GM12874 (cell line): ENCODE data around the gene SH2D1A.

Experiments
- CTCF ChIP-seq: IDR thresholded peaks from 2 replicates; pipeline ENCODE4 v1.5.1; 2011; ENCODE audit warnings: low read depth, mild to moderate bottlenecking, control low read depth, low read length, moderate library complexity; ENCODE audit not compliant: insufficient read depth

SH2D1A gene

GRCh38 chrX:124413244-124413643 lies 66.9 kb downstream of the SH2D1A start:
- no peak for TF ChIP-seq CTCF

GRCh38 chrX:124414281-124414680 lies 67.9 kb downstream of the SH2D1A start:
- TF ChIP-seq CTCF, result no peak

DNA sequence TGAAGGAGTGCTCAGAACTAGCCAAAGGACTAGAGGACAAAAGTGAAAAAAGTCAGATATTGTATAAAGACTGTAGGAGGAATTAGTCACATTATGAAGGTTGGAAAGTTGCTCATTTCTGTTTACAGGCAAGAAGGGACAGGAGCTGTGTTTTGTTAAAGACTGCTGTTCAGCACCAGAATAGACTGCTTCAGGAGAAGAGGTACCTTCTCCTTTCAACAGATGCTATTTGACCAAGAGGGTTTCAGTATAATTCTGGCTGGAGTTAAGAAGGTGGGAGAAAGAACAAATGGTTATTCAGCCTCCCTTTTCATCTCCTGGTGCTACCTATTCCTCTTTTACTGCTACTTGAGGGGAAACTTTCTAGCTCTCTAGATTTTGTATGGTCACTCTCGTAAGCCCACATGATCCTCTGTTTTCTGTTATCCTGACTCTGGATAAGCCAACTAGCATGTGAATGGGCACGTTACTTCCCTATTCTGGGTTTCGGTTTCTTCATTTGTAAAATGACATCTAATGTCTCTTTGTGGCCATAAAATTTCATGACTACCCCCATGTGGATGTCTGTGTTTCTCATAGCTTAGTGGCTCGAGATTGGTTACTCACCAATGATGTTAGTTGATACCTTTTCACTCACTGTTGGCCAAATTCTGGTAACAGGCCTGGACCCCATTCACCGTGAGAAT lies 68.9 kb downstream of the SH2D1A start:
- TF ChIP-seq CTCF, result no peak

DNA sequence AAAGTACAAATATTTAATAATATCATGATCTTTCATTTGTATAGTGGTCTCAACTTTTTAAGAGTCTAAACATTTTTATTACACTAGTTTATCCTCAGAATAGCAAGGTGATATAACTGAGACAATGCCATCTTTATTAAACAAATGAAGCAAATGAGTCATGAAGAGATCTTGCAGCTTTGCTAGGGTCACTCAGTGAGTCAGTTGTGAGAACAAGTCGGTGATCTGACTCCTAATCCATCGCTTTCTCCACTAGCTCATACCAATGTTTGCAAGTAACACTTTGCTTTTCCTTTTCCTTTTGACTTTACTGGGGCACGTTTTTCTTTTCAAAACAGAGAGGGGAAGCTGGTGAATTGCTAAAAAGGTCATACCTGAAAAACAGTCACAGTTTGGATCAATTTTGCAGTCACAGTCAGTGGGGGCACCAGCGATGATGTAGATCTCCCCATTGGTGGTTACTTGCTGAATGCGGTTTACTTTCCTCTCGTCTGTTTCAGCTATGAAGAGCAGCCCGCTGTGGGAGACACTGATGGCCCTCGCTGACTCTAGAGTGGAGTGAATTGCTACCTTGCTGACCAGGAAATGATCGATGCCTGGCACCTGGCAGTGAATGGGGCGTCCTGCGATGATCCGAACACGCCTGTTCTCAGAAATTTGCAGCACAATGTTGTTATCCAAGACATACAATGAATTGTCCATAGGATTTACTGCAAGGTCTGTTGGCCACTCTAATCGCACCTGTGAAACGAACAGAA lies 75.7 kb downstream of the SH2D1A start:
- no peak for TF ChIP-seq CTCF
